22Rv1 (cell line): ENCODE measurements around the gene TMEM45B.
A peak's percentile ranks its signal among the peaks of the same experiment; 100 is the strongest.

Experiments
- H3K27ac ChIP-seq: fragments of 450-650 bp; 2 replicates; pipeline ENCODE4 v1.5.1; 2017
- ZFX ChIP-seq: fragments of 450-650 bp; IDR thresholded peaks from 2 replicates; pipeline ENCODE4 v1.6.1; 2017; ENCODE audit warnings: antibody characterized with exemption, borderline replicate concordance
- TF ChIP-seq, protein P1 (sequence below): fragments of 450-650 bp; IDR thresholded peaks from 2 replicates; pipeline ENCODE4 v1.5.1; 2017; ENCODE audit warnings: mild to moderate bottlenecking

The TMEM45B gene

GRCh38 chr11:129836979-129837378 is 21.3 kb downstream of the TMEM45B start:
- TF ChIP-seq, protein P1, sequence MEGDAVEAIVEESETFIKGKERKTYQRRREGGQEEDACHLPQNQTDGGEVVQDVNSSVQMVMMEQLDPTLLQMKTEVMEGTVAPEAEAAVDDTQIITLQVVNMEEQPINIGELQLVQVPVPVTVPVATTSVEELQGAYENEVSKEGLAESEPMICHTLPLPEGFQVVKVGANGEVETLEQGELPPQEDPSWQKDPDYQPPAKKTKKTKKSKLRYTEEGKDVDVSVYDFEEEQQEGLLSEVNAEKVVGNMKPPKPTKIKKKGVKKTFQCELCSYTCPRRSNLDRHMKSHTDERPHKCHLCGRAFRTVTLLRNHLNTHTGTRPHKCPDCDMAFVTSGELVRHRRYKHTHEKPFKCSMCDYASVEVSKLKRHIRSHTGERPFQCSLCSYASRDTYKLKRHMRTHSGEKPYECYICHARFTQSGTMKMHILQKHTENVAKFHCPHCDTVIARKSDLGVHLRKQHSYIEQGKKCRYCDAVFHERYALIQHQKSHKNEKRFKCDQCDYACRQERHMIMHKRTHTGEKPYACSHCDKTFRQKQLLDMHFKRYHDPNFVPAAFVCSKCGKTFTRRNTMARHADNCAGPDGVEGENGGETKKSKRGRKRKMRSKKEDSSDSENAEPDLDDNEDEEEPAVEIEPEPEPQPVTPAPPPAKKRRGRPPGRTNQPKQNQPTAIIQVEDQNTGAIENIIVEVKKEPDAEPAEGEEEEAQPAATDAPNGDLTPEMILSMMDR = no peak

DNA sequence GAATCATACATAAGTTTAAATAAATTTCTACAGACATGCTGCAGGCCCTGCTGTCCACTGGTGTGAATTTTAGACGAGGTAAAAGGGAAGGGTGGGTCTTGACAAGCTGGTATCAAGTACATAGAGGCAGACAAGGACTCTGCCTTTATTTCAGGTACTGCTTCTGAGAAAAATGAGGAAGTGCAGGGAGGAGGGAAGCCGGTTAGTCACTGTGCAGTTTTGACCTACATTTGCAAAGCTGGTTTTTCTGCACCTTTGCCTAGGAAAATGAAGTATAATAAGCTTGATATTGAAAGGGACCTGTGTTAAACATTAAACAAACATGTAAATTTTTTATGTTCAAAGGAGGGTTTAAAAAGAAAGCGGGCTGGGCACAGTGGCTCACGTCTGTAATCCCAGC is 24.6 kb downstream of the TMEM45B start:
- TF ChIP-seq, protein P1 = no peak
- TF ChIP-seq ZFX = no peak
- H3K27ac ChIP-seq = no peak overlapping the region

More at GRCh38 chr11:129836979-129837378, 21.3 kb downstream of the TMEM45B start:
- H3K27ac ChIP-seq = peak overlapping the region; percentile 40; the same call in 1 of the 2 replicates

GRCh38 chr11:129842138-129842537 is 26.5 kb downstream of the TMEM45B start:
- TF ChIP-seq ZFX = no peak
- TF ChIP-seq, protein P1 = no peak

GRCh38 chr11:129846508-129847335 is 31.1 kb downstream of the TMEM45B start:
- H3K27ac ChIP-seq = peak overlapping the region; percentile 37; the same call in 1 of the 2 replicates
- TF ChIP-seq, protein P1 = no peak
- TF ChIP-seq ZFX = no peak

More at GRCh38 chr11:129842138-129842537, 26.5 kb downstream of the TMEM45B start:
- H3K27ac ChIP-seq = no peak overlapping the region

DNA sequence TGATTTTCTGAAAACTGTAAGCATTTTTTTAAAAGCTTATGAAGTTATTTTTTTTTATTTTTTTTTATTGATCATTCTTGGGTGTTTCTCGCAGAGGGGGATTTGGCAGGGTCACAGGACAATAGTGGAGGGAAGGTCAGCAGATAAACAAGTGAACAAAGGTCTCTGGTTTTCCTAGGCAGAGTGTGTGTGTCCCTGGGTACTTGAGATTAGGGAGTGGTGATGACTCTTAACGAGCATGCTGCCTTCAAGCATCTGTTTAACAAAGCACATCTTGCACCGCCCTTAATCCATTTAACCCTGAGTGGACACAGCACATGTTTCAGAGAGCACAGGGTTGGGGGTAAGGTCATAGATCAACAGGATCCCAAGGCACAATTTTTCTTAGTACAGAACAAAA is 31.7 kb downstream of the TMEM45B start:
- peak overlapping the region; percentile 37; the same call in 1 of the 2 replicates for H3K27ac ChIP-seq

- no peak overlapping the region for H3K27ac ChIP-seq
- TF ChIP-seq ZFX = no peak
- TF ChIP-seq, protein P1 = no peak
Measured at GRCh38 chr11:129849447-129850130, 33.9 kb downstream of the TMEM45B start.

GRCh38 chr11:129852125-129852740 is 36.6 kb downstream of the TMEM45B start:
- TF ChIP-seq, protein P1 = no peak
- TF ChIP-seq ZFX = no peak
- peak overlapping the region; percentile 77 for H3K27ac ChIP-seq
